Keratinocyte (primary cell): Measurements from ENCODE around the gene P3H2. TPM values are rescaled to one million over a fixed set of nuclear protein-coding genes. Genes with fewer than 3 reads are reported as not detected.
A peak's percentile ranks its signal among the peaks of the same experiment; 100 is the strongest.

Source experiments
- DNase-seq: peaks from one replicate; pipeline ENCODE4 v3.0.0-alpha.2; 2011; ENCODE audit warnings: low read depth, missing footprints, low spot score
- FAIRE-seq: peaks from 2 replicates; lab custom pipeline; 2011; peaks lifted over from hg19 to GRCh38; lab: Jason Lieb, UNC
- H2AFZ ChIP-seq: 2 replicates; pipeline ENCODE4 v1.6.0; 2012; ENCODE audit warnings: low read length, control low read depth, inconsistent platforms; ENCODE audit not compliant: control insufficient read depth
- H3K27ac ChIP-seq: 2 replicates; pipeline ENCODE4 v1.5.1; 2011; ENCODE audit warnings: low read length; ENCODE audit not compliant: control insufficient read depth, insufficient read depth
- H3K27me3 ChIP-seq: 3 replicates; pipeline ENCODE4 v1.6.0; 2011; ENCODE audit warnings: low read length; ENCODE audit not compliant: control insufficient read depth, insufficient read depth; ENCODE audit errors: extremely low read depth
- H3K36me3 ChIP-seq, 2 experiments: 2 replicates in 1 of 2; 3 replicates in 1 of 2; pipeline ENCODE4 v1.5.1; 2011; ENCODE audit warnings: low read length in 2 of 2, mild to moderate bottlenecking in 1 of 2; ENCODE audit not compliant: control insufficient read depth in 2 of 2, insufficient read depth in 2 of 2; ENCODE audit errors: extremely low read depth in 1 of 2
- H3K4me1 ChIP-seq: 3 replicates; pipeline ENCODE4 v1.5.1; 2011; ENCODE audit warnings: low read length; ENCODE audit not compliant: control insufficient read depth, insufficient read depth; ENCODE audit errors: extremely low read depth
- H3K4me2 ChIP-seq: 3 replicates; pipeline ENCODE4 v1.6.0; 2011; ENCODE audit warnings: low read depth, low read length; ENCODE audit not compliant: control insufficient read depth, insufficient read depth; ENCODE audit errors: extremely low read depth
- H3K4me3 ChIP-seq, 3 experiments: fragments of 200-600 bp in 1 of 3; sonication (generic) in 1 of 3; 2 replicates in 2 of 3; 3 replicates in 1 of 3; pipeline ENCODE4 v1.5.1; 2011 to 2016; ENCODE audit warnings: low read length in 3 of 3, mild to moderate bottlenecking in 3 of 3, control low read depth in 2 of 3, inconsistent platforms in 1 of 3, low read depth in 1 of 3, mixed read lengths in 1 of 3, mixed run types in 1 of 3, moderate library complexity in 1 of 3; ENCODE audit not compliant: control insufficient read depth in 2 of 3, insufficient read depth in 2 of 3; ENCODE audit errors: extremely low read depth in 1 of 3
- H3K79me2 ChIP-seq: 2 replicates; pipeline ENCODE4 v1.6.0; 2012; ENCODE audit warnings: low read length; ENCODE audit not compliant: control insufficient read depth, insufficient read depth
- H3K9ac ChIP-seq: 3 replicates; pipeline ENCODE4 v1.6.0; 2011; ENCODE audit warnings: low read length; ENCODE audit not compliant: control insufficient read depth, insufficient read depth; ENCODE audit errors: extremely low read depth
- H3K9me1 ChIP-seq: 3 replicates; pipeline ENCODE4 v1.6.0; 2011; ENCODE audit warnings: low read length; ENCODE audit not compliant: control insufficient read depth, insufficient read depth; ENCODE audit errors: extremely low read depth
- H3K9me3 ChIP-seq: 2 replicates; pipeline ENCODE4 v1.5.1; 2012; ENCODE audit warnings: low read depth, low read length; ENCODE audit not compliant: control insufficient read depth
- H4K20me1 ChIP-seq: 3 replicates; pipeline ENCODE4 v1.6.0; 2011; ENCODE audit warnings: low read length; ENCODE audit not compliant: control insufficient read depth, insufficient read depth; ENCODE audit errors: extremely low read depth
- EZH2 ChIP-seq: IDR thresholded peaks from one replicate; pipeline ENCODE4 v1.6.1; 2012; ENCODE audit warnings: inconsistent platforms, mild to moderate bottlenecking, low read length, moderate library complexity
- dilution Hi-C: fragments of 300-500 bp; cut with MboI; formaldehyde crosslinking; loops from one replicate; pipeline ENCODE4 v1.7.0; 2020; ENCODE audit warnings: low sequenced_read_pairs; ENCODE audit not compliant: extremely low pct_ligation_motif_present
- polyA plus RNA-seq, 5 experiments: library from polyadenylated mRNA; depleted of rRNA in 3 of 5; stranded (reverse) in 3 of 5; stranded (forward) in 1 of 5; unstranded in 1 of 5; fragments of >200 nt; gene quantifications; 1 replicate in 1 of 5; 2 replicates in 3 of 5; 3 replicates in 1 of 5; pipeline versions ENCODE4 v1.2.1 to v1.2.3, GENCODE V29; 2011 to 2012; ENCODE audit warnings: missing spikeins in 2 of 5, low read depth in 1 of 5, low replicate concordance in 1 of 5
- TF ChIP-seq, protein P1 (sequence below), 3 experiments: IDR thresholded peaks in 1 of 3; conservative IDR thresholded peaks in 1 of 3; optimal IDR thresholded peaks in 1 of 3; 2 replicates in 2 of 3; 3 replicates in 1 of 3; pipeline versions ENCODE3 to v1.5.1; 2011; ENCODE audit warnings: low read length in 3 of 3, mild to moderate bottlenecking in 3 of 3, moderate library complexity in 2 of 3, control low read depth in 1 of 3, inconsistent platforms in 1 of 3; ENCODE audit not compliant: insufficient read depth in 2 of 3; ENCODE audit errors: extremely low read depth in 1 of 3

The P3H2 gene
- polyA plus RNA-seq, 1 donor (not counting 4 experiments of a cell fraction or from before 2014, with no cell fraction given), result 115 TPM

DNA sequence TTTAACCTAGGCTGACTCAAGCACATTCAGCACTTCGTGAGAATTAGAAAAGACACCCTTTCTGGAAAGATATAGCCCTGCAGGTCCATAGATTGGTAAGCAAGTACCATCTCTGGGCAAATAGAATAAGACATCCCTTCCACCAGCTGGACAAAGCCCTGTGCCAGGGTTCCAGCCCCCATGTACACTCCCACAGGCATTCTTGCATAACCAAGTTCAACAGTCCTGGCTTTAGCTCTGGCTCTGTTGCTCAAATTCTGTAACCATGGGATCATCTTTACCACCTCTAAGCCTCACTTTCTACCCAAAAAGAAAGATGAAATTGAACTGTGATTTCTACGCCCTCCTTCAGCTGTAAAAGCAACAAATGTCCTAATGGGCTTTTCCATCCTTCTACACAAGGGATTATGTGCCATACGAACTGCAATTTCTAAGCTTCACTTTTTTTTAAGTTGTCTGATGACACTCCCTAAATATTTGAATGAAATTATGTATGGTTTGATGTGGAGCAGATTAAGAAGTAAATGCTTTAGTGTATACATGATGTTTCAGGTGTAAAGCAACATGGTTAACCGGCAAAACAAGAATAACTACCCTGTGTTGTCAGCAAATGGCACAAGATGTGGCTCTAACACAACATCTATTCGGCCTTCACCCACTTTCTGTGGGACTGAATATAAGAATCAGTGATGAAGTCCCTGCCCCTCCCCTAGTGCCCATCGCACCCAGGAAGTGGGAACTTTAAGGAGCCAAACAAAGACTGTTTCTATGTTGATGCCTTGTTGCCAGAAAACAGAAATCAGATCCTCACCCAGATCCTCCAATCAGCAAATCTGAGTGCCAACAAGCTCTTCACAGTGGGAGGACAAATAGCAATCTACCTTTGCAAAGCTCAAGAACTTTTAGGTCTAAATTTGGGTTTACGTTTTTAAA, 165.7 kb downstream of the P3H2 start:
- H3K9ac ChIP-seq, result no peak overlapping the region
- no peaks in the 10 kb centered on the region for H3K79me2 ChIP-seq
- H3K4me2 ChIP-seq, result peak overlapping the region; percentile 8
- peaks cover 1 to 3% of the 10 kb centered on the region in 2 experiments for H3K36me3 ChIP-seq
- peaks cover 31% of the 10 kb centered on the region for H3K4me1 ChIP-seq
- no peak for TF ChIP-seq EZH2
- TF ChIP-seq, protein P1, sequence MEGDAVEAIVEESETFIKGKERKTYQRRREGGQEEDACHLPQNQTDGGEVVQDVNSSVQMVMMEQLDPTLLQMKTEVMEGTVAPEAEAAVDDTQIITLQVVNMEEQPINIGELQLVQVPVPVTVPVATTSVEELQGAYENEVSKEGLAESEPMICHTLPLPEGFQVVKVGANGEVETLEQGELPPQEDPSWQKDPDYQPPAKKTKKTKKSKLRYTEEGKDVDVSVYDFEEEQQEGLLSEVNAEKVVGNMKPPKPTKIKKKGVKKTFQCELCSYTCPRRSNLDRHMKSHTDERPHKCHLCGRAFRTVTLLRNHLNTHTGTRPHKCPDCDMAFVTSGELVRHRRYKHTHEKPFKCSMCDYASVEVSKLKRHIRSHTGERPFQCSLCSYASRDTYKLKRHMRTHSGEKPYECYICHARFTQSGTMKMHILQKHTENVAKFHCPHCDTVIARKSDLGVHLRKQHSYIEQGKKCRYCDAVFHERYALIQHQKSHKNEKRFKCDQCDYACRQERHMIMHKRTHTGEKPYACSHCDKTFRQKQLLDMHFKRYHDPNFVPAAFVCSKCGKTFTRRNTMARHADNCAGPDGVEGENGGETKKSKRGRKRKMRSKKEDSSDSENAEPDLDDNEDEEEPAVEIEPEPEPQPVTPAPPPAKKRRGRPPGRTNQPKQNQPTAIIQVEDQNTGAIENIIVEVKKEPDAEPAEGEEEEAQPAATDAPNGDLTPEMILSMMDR (optimal IDR thresholded peaks at IDR 0.05 in 1 of 3, IDR thresholded peaks at IDR 0.05 in 1 of 3, conservative IDR thresholded peaks at IDR 0.05 in 1 of 3; ENCODE audit: extremely low read depth in 1 of 3, insufficient read depth in 2 of 3, low read length in 3 of 3), result no peak
- no peaks in the 10 kb centered on the region for H3K9me1 ChIP-seq
- H2AFZ ChIP-seq, result no peak overlapping the region
- dilution Hi-C loops, result loop anchor here (25.0 kb wide), 1 partner anchor 257 kb away; no protein-coding TSS in a partner anchor
- H4K20me1 ChIP-seq, result no peaks in the 10 kb centered on the region
- H3K4me3 ChIP-seq, result no peak overlapping the region
- DNase-seq (no peak), FAIRE-seq (no peak)
- peak overlapping the region; percentile 17 for H3K27ac ChIP-seq
- no peaks in the 10 kb centered on the region for H3K9me3 ChIP-seq
- H3K27me3 ChIP-seq, result no peaks in the 10 kb centered on the region

DNA sequence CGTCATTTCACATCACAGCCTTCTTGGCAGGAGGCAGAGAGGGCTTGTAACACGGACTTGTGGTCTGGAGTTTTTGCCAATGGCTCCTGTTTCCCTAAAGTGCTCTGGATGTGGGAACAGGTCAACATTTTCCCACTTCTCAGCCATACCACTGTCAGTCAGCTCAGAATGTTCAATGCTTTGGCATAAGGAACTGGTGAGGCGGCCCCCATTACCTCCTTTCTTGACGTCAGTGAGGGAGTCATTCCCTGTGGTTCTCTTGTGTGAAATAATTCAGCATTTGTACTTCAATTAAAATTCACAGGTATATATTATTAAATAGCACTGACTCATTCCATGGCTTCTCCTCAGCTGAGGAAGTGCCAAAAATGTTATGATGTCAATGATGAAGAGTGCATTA, 167.1 kb downstream of the P3H2 start:
- Histone ChIP-seq H3K4me1 (peaks cover 42% of the 10 kb centered on the region), H4K20me1 (no peaks in the 10 kb centered on the region), H3K36me3 (peaks cover 0 to 3% of the 10 kb centered on the region in 2 experiments), H2AFZ (no peak overlapping the region), H3K4me2 (no peak overlapping the region), H3K79me2 (no peaks in the 10 kb centered on the region), H3K4me3 (no peak overlapping the region), H3K9me3 (no peaks in the 10 kb centered on the region), H3K27ac (peak overlapping the region; percentile 50), H3K9ac (peak overlapping the region; percentile 16), H3K9me1 (no peaks in the 10 kb centered on the region), H3K27me3 (no peaks in the 10 kb centered on the region)
- DNase-seq (no peak), FAIRE-seq (peak; percentile 36)
- dilution Hi-C loops, result loop anchor here (25.0 kb wide), 1 partner anchor 259 kb away; no protein-coding TSS in a partner anchor
- no peak for TF ChIP-seq EZH2
- TF ChIP-seq, protein P1 (optimal IDR thresholded peaks at IDR 0.05 in 1 of 3, IDR thresholded peaks at IDR 0.05 in 1 of 3, conservative IDR thresholded peaks at IDR 0.05 in 1 of 3; ENCODE audit: extremely low read depth in 1 of 3, insufficient read depth in 2 of 3, low read length in 3 of 3), result no peak
